NT2/D1 (cell line): ENCODE results near the gene PIKFYVE.

Source experiments
- SUZ12 ChIP-seq: IDR thresholded peaks from 2 replicates; pipeline ENCODE4 v1.6.1; 2011; ENCODE audit not compliant: insufficient read length, insufficient read depth; ENCODE audit errors: extremely low read depth
- YY1 ChIP-seq: IDR thresholded peaks from 2 replicates; pipeline ENCODE4 v1.6.1; 2011; ENCODE audit not compliant: insufficient read length, insufficient read depth

GRCh38 chr2:208250388-208250787, 15.7 kb upstream of the PIKFYVE start:
- TF ChIP-seq YY1, result no peak
- no peak for TF ChIP-seq SUZ12
